Keratinocyte (primary cell): ENCODE measurements around the gene SH3BP1. TPM values are rescaled to one million over a fixed set of nuclear protein-coding genes. Genes with fewer than 3 reads are reported as not detected.

ENCODE experiments used
- DNase-seq: peaks from one replicate; pipeline ENCODE4 v3.0.0-alpha.2; 2011; ENCODE audit warnings: low read depth, missing footprints, low spot score
- FAIRE-seq: peaks from 2 replicates; lab custom pipeline; 2011; peaks lifted over from hg19 to GRCh38; lab: Jason Lieb, UNC
- H2AFZ ChIP-seq: 2 replicates; pipeline ENCODE4 v1.6.0; 2012; ENCODE audit warnings: low read length, control low read depth, inconsistent platforms; ENCODE audit not compliant: control insufficient read depth
- H3K27ac ChIP-seq: 2 replicates; pipeline ENCODE4 v1.5.1; 2011; ENCODE audit warnings: low read length; ENCODE audit not compliant: control insufficient read depth, insufficient read depth
- H3K27me3 ChIP-seq: 3 replicates; pipeline ENCODE4 v1.6.0; 2011; ENCODE audit warnings: low read length; ENCODE audit not compliant: control insufficient read depth, insufficient read depth; ENCODE audit errors: extremely low read depth
- H3K36me3 ChIP-seq, 2 experiments: 2 replicates in 1 of 2; 3 replicates in 1 of 2; pipeline ENCODE4 v1.5.1; 2011; ENCODE audit warnings: low read length in 2 of 2, mild to moderate bottlenecking in 1 of 2; ENCODE audit not compliant: control insufficient read depth in 2 of 2, insufficient read depth in 2 of 2; ENCODE audit errors: extremely low read depth in 1 of 2
- H3K4me1 ChIP-seq: 3 replicates; pipeline ENCODE4 v1.5.1; 2011; ENCODE audit warnings: low read length; ENCODE audit not compliant: control insufficient read depth, insufficient read depth; ENCODE audit errors: extremely low read depth
- H3K4me2 ChIP-seq: 3 replicates; pipeline ENCODE4 v1.6.0; 2011; ENCODE audit warnings: low read depth, low read length; ENCODE audit not compliant: control insufficient read depth, insufficient read depth; ENCODE audit errors: extremely low read depth
- H3K4me3 ChIP-seq, 3 experiments: fragments of 200-600 bp in 1 of 3; sonication (generic) in 1 of 3; 2 replicates in 2 of 3; 3 replicates in 1 of 3; pipeline ENCODE4 v1.5.1; 2011 to 2016; ENCODE audit warnings: low read length in 3 of 3, mild to moderate bottlenecking in 3 of 3, control low read depth in 2 of 3, inconsistent platforms in 1 of 3, low read depth in 1 of 3, mixed read lengths in 1 of 3, mixed run types in 1 of 3, moderate library complexity in 1 of 3; ENCODE audit not compliant: control insufficient read depth in 2 of 3, insufficient read depth in 2 of 3; ENCODE audit errors: extremely low read depth in 1 of 3
- H3K79me2 ChIP-seq: 2 replicates; pipeline ENCODE4 v1.6.0; 2012; ENCODE audit warnings: low read length; ENCODE audit not compliant: control insufficient read depth, insufficient read depth
- H3K9ac ChIP-seq: 3 replicates; pipeline ENCODE4 v1.6.0; 2011; ENCODE audit warnings: low read length; ENCODE audit not compliant: control insufficient read depth, insufficient read depth; ENCODE audit errors: extremely low read depth
- H3K9me1 ChIP-seq: 3 replicates; pipeline ENCODE4 v1.6.0; 2011; ENCODE audit warnings: low read length; ENCODE audit not compliant: control insufficient read depth, insufficient read depth; ENCODE audit errors: extremely low read depth
- H3K9me3 ChIP-seq: 2 replicates; pipeline ENCODE4 v1.5.1; 2012; ENCODE audit warnings: low read depth, low read length; ENCODE audit not compliant: control insufficient read depth
- H4K20me1 ChIP-seq: 3 replicates; pipeline ENCODE4 v1.6.0; 2011; ENCODE audit warnings: low read length; ENCODE audit not compliant: control insufficient read depth, insufficient read depth; ENCODE audit errors: extremely low read depth
- EZH2 ChIP-seq: IDR thresholded peaks from one replicate; pipeline ENCODE4 v1.6.1; 2012; ENCODE audit warnings: inconsistent platforms, mild to moderate bottlenecking, low read length, moderate library complexity
- dilution Hi-C: fragments of 300-500 bp; cut with MboI; formaldehyde crosslinking; loops from one replicate; pipeline ENCODE4 v1.7.0; 2020; ENCODE audit warnings: low sequenced_read_pairs; ENCODE audit not compliant: extremely low pct_ligation_motif_present
- polyA plus RNA-seq, 5 experiments: library from polyadenylated mRNA; depleted of rRNA in 3 of 5; stranded (reverse) in 3 of 5; stranded (forward) in 1 of 5; unstranded in 1 of 5; fragments of >200 nt; gene quantifications; 1 replicate in 1 of 5; 2 replicates in 3 of 5; 3 replicates in 1 of 5; pipeline versions ENCODE4 v1.2.1 to v1.2.3, GENCODE V29; 2011 to 2012; ENCODE audit warnings: missing spikeins in 2 of 5, low read depth in 1 of 5, low replicate concordance in 1 of 5
- TF ChIP-seq, protein P1 (sequence below), 3 experiments: IDR thresholded peaks in 1 of 3; conservative IDR thresholded peaks in 1 of 3; optimal IDR thresholded peaks in 1 of 3; 2 replicates in 2 of 3; 3 replicates in 1 of 3; pipeline versions ENCODE3 to v1.5.1; 2011; ENCODE audit warnings: low read length in 3 of 3, mild to moderate bottlenecking in 3 of 3, moderate library complexity in 2 of 3, control low read depth in 1 of 3, inconsistent platforms in 1 of 3; ENCODE audit not compliant: insufficient read depth in 2 of 3; ENCODE audit errors: extremely low read depth in 1 of 3

The SH3BP1 gene
- polyA plus RNA-seq, 1 donor (not counting 4 experiments of a cell fraction or from before 2014, with no cell fraction given) = 27.2 TPM

DNA sequence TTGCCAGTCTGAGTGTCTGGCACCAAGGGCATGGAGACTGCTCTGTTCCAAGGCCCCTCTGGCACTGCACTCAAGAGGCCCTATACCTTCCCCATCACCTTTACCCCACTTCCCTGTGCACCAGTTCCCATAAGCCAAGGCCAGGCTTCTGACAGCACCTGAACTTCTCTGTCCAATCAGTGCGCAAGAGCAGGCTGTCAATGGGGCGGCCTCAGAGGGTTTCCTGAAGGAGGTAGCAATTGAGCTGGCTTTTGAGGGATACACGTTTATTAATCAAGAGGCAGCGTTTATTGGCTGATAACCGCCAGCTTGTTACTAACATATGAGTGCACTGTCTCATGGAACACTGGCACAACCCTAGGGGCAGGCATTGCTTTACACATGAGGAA lies 2.1 kb downstream of the SH3BP1 start:
- H3K4me1 ChIP-seq = peaks cover 31% of the 10 kb centered on the region
- H3K79me2 ChIP-seq = peaks cover 27% of the 10 kb centered on the region
- dilution Hi-C loops = no loop called here
- DNase-seq = no peak
- H3K4me2 ChIP-seq = peak overlapping the region; percentile 90
- no peaks in the 10 kb centered on the region for H3K9me1 ChIP-seq
- H3K27me3 ChIP-seq = no peaks in the 10 kb centered on the region
- no peaks in the 10 kb centered on the region for H3K9me3 ChIP-seq
- H3K36me3 ChIP-seq = peaks cover 36 to 42% of the 10 kb centered on the region in 2 experiments
- H3K4me3 ChIP-seq = peak overlapping the region; percentile 82 to 87 (median 84)
- no peak overlapping the region for H2AFZ ChIP-seq
- H3K9ac ChIP-seq = peak overlapping the region; percentile 63
- peaks cover 4% of the 10 kb centered on the region for H4K20me1 ChIP-seq
- TF ChIP-seq EZH2 = no peak
- TF ChIP-seq, protein P1, sequence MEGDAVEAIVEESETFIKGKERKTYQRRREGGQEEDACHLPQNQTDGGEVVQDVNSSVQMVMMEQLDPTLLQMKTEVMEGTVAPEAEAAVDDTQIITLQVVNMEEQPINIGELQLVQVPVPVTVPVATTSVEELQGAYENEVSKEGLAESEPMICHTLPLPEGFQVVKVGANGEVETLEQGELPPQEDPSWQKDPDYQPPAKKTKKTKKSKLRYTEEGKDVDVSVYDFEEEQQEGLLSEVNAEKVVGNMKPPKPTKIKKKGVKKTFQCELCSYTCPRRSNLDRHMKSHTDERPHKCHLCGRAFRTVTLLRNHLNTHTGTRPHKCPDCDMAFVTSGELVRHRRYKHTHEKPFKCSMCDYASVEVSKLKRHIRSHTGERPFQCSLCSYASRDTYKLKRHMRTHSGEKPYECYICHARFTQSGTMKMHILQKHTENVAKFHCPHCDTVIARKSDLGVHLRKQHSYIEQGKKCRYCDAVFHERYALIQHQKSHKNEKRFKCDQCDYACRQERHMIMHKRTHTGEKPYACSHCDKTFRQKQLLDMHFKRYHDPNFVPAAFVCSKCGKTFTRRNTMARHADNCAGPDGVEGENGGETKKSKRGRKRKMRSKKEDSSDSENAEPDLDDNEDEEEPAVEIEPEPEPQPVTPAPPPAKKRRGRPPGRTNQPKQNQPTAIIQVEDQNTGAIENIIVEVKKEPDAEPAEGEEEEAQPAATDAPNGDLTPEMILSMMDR (optimal IDR thresholded peaks at IDR 0.05 in 1 of 3, IDR thresholded peaks at IDR 0.05 in 1 of 3, conservative IDR thresholded peaks at IDR 0.05 in 1 of 3; ENCODE audit: extremely low read depth in 1 of 3, insufficient read depth in 2 of 3, low read length in 3 of 3) = no peak
- no peak overlapping the region for H3K27ac ChIP-seq
- peak; percentile 49 for FAIRE-seq

DNA sequence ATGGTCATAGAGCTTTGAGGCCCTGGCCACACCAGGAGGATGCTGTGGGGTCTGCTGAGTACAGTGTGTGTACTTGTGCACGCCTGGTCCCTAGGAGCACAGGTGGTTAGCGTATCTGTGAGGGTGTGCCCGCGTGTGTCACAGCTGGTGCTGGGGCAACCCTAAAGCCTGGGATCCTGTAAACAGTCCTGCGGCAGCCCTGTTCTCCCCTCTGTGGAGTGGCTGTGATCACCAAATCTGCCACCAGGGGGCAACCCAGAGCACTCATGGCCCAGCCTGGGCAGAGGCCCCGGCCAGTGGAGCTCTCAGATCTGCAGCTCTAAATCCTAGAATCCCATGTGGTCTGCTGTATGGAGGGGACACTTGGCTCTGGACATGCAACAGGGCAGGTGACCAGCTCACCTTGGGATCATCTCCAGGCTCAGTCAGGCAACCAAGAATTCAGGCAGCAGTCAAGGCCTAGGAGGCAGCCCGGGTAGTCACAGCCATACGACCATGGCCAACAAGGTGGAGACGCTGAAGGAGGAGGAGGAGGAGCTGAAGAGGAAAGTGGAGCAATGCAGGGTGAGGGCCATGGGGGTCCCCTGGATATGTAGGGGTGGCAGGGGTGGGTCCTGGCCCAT lies 3.9 kb downstream of the SH3BP1 start:
- Histone ChIP-seq H3K4me1 (peaks cover 25% of the 10 kb centered on the region), H3K27me3 (no peaks in the 10 kb centered on the region), H3K9ac (no peak overlapping the region), H2AFZ (no peak overlapping the region), H3K9me1 (no peaks in the 10 kb centered on the region), H3K4me2 (no peak overlapping the region), H3K79me2 (peaks cover 27% of the 10 kb centered on the region), H3K36me3 (peaks cover 47 to 51% of the 10 kb centered on the region in 2 experiments), H4K20me1 (peaks cover 4% of the 10 kb centered on the region), H3K9me3 (no peaks in the 10 kb centered on the region), H3K27ac (no peak overlapping the region), H3K4me3 (no peak overlapping the region)
- FAIRE-seq (peak; percentile 58), DNase-seq (no peak)
- dilution Hi-C loops = no loop called here
- no peak for TF ChIP-seq EZH2
- TF ChIP-seq, protein P1 (optimal IDR thresholded peaks at IDR 0.05 in 1 of 3, IDR thresholded peaks at IDR 0.05 in 1 of 3, conservative IDR thresholded peaks at IDR 0.05 in 1 of 3; ENCODE audit: extremely low read depth in 1 of 3, insufficient read depth in 2 of 3, low read length in 3 of 3) = peak; percentile 74 to 92 (median 89)
